ENCODE measurements around the gene ZMYND15.

DNA sequence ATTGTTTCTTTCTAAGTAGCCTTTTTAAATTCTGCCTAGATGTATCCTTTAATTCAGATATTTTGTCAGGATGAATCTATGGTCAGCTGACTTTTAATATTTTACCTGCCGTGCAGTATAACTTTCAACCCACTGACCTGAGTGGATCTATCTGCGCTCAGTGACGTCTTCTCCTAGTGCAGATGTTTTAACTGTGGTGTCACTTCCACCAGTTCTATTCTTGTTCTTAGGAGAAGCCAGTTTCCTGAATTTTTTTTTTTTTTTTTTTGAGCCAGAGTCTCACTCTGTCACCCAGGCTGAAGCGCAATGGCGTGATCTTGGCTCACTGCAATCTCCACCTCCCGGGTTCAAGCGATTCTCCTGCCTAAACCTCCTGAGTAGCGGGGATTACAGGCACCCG, 27.1 kb downstream of the ZMYND15 start:
- TF ChIP-seq, protein P1, sequence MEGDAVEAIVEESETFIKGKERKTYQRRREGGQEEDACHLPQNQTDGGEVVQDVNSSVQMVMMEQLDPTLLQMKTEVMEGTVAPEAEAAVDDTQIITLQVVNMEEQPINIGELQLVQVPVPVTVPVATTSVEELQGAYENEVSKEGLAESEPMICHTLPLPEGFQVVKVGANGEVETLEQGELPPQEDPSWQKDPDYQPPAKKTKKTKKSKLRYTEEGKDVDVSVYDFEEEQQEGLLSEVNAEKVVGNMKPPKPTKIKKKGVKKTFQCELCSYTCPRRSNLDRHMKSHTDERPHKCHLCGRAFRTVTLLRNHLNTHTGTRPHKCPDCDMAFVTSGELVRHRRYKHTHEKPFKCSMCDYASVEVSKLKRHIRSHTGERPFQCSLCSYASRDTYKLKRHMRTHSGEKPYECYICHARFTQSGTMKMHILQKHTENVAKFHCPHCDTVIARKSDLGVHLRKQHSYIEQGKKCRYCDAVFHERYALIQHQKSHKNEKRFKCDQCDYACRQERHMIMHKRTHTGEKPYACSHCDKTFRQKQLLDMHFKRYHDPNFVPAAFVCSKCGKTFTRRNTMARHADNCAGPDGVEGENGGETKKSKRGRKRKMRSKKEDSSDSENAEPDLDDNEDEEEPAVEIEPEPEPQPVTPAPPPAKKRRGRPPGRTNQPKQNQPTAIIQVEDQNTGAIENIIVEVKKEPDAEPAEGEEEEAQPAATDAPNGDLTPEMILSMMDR (conservative IDR thresholded peaks at IDR 0.05 in 1 of 2, IDR thresholded peaks at IDR 0.05 in 1 of 2; ENCODE audit: extremely low read depth in 1 of 2, insufficient read depth in 1 of 2, low read depth in 1 of 2, low read length in 2 of 2), result no peak
- TF ChIP-seq EZH2 (IDR thresholded peaks at IDR 0.05; ENCODE audit: borderline replicate concordance, low read length), result no peak
